HFFc6 (cell line): Measurements from ENCODE around the gene CHCHD6. TPM values are rescaled to one million over a fixed set of nuclear protein-coding genes. Genes with fewer than 3 reads are reported as not detected.

Experiments used
- DNase-seq: peaks from one replicate; pipeline ENCODE4 v3.0.0-alpha.2; 2018
- H3K27ac Mint-ChIP-seq: 2 replicates; pipeline ENCODE4 v1.8.0; 2020; ENCODE audit warnings: mild to moderate bottlenecking, mixed read lengths
- H3K27me3 Mint-ChIP-seq: 2 replicates; pipeline ENCODE4 v1.8.0; 2021; ENCODE audit warnings: mild to moderate bottlenecking, moderate library complexity, mixed read lengths; ENCODE audit not compliant: insufficient read depth
- H3K36me3 Mint-ChIP-seq: 2 replicates; pipeline ENCODE4 v1.8.0; 2021; ENCODE audit warnings: low read depth, mixed read lengths
- H3K4me1 Mint-ChIP-seq: 2 replicates; pipeline ENCODE4 v1.8.0; 2020; ENCODE audit warnings: low read depth, mixed read lengths
- H3K4me3 Mint-ChIP-seq: 2 replicates; pipeline ENCODE4 v1.8.0; 2020; ENCODE audit warnings: mild to moderate bottlenecking, moderate library complexity, mixed read lengths
- H3K9me3 Mint-ChIP-seq: 2 replicates; pipeline ENCODE4 v1.8.0; 2020; ENCODE audit warnings: mild to moderate bottlenecking, mixed read lengths
- total RNA-seq, 6 experiments: library from RNA; stranded (reverse); fragmentation: NEBNext Ultra II Directional; extraction: Animal tissue kit (Norgen Biotek cat#: 25700); gene quantifications; 2 replicates in 1 of 6; 3 replicates in 5 of 6; pipeline ENCODE4 v1.2.3, GENCODE V29; 2021
- TF ChIP-seq, protein P1 (sequence below): fragments of 200-600 bp; sonication (generic); IDR thresholded peaks from 2 replicates; pipeline ENCODE4 v1.5.0; 2021; ENCODE audit warnings: antibody characterized with exemption, mild to moderate bottlenecking

The CHCHD6 gene
- total RNA-seq, 6 experiments from 2014 or later, result 18.6 to 22.9 (median 19.9) TPM

DNA sequence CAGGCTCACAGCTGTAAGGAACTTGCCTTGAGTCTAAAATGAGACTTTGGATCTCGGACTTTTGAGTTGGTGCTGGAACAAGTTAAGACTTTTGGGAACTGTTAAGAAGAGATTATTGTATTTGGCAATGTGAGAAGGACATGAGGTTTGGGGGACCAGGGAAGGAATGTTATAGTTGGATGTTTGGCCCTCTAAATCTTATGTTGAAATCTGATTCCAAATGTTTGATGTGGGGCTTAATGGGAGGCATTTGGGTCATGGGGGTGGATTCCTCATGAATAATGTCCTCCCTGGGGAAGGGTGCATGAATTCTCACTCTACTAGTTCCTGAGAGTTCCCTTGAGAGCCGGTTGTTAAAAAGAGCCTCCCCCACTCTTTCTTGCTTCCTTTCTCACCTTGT, 18.5 kb upstream of the CHCHD6 start:
- Mint-ChIP-seq H3K4me3 (no peak overlapping the region), H3K4me1 (peaks cover 28% of the 10 kb centered on the region), H3K27ac (no peak overlapping the region), H3K27me3 (peaks cover 16% of the 10 kb centered on the region), H3K9me3 (no peaks in the 10 kb centered on the region), H3K36me3 (no peaks in the 10 kb centered on the region)
- no peak for DNase-seq
- TF ChIP-seq, protein P1, sequence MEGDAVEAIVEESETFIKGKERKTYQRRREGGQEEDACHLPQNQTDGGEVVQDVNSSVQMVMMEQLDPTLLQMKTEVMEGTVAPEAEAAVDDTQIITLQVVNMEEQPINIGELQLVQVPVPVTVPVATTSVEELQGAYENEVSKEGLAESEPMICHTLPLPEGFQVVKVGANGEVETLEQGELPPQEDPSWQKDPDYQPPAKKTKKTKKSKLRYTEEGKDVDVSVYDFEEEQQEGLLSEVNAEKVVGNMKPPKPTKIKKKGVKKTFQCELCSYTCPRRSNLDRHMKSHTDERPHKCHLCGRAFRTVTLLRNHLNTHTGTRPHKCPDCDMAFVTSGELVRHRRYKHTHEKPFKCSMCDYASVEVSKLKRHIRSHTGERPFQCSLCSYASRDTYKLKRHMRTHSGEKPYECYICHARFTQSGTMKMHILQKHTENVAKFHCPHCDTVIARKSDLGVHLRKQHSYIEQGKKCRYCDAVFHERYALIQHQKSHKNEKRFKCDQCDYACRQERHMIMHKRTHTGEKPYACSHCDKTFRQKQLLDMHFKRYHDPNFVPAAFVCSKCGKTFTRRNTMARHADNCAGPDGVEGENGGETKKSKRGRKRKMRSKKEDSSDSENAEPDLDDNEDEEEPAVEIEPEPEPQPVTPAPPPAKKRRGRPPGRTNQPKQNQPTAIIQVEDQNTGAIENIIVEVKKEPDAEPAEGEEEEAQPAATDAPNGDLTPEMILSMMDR, result no peak

DNA sequence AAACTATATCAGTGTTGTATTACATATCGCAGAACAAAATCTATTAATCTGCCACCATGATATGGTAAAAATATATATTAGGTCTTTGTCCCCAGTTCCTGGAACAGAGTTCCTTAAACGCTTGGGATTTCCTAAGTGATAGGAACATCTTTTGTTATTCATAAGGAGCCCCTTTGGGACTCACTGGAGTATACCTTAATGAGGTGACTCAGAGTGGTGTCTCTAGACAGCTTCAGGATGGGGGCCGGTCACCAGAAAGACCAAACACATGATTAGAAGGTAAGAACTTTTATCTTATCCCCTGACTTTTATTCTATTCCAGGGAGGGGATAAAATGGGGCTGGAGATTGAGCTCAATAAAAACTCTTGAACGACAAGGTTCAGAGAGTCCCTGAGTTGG, 12.3 kb upstream of the CHCHD6 start:
- no peak overlapping the region for H3K4me3 Mint-ChIP-seq
- H3K27me3 Mint-ChIP-seq, result peaks cover 45% of the 10 kb centered on the region
- TF ChIP-seq, protein P1, result no peak
- H3K9me3 Mint-ChIP-seq, result no peaks in the 10 kb centered on the region
- H3K4me1 Mint-ChIP-seq, result no peaks in the 10 kb centered on the region
- no peak overlapping the region for H3K27ac Mint-ChIP-seq
- H3K36me3 Mint-ChIP-seq, result no peaks in the 10 kb centered on the region
- no peak for DNase-seq

DNA sequence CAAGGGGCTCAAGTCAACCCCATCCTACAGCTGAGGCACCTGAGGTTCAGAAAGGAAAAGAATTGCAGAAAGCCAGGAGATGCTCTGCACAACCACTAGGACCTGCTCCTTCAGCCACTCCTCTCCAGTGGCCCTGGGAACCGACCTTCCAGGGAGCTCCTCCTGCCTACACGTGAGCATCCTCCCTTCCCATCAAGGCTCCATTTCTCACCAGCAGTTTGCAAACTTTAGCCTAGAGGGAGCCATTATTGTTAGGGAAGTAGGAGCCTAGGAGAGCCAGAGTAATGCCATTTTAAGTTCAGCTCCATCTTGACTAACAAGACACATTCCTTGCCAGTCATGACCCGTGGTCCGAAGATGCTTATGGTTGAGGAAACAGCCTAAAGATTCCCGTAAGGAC, 11.2 kb upstream of the CHCHD6 start:
- no peaks in the 10 kb centered on the region for H3K9me3 Mint-ChIP-seq
- no peak overlapping the region for H3K27ac Mint-ChIP-seq
- H3K27me3 Mint-ChIP-seq, result peaks cover 49% of the 10 kb centered on the region
- H3K4me3 Mint-ChIP-seq, result no peak overlapping the region
- H3K36me3 Mint-ChIP-seq, result no peaks in the 10 kb centered on the region
- no peak for DNase-seq
- TF ChIP-seq, protein P1, result no peak
- H3K4me1 Mint-ChIP-seq, result no peaks in the 10 kb centered on the region

DNA sequence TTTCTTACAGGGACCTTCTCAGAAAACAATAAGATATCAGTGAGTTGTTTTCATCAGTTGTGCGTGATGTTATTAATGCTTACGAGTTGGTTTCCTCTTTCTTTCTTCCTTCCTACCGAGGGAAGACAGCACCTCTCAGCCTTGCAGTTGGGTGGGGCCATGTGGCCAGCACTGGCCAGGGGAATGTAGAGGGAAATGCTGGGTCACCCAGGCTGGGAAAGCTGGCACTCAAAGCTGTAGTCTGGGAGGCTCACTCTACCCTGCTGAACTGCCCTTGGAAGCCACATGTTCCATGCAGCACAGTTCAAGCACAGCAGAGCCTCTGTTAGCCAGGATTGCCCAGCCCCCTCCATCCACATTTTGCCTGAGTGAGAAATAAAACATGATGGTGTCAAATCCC, 10.1 kb upstream of the CHCHD6 start:
- no peaks in the 10 kb centered on the region for H3K9me3 Mint-ChIP-seq
- no peak overlapping the region for H3K27ac Mint-ChIP-seq

DNA sequence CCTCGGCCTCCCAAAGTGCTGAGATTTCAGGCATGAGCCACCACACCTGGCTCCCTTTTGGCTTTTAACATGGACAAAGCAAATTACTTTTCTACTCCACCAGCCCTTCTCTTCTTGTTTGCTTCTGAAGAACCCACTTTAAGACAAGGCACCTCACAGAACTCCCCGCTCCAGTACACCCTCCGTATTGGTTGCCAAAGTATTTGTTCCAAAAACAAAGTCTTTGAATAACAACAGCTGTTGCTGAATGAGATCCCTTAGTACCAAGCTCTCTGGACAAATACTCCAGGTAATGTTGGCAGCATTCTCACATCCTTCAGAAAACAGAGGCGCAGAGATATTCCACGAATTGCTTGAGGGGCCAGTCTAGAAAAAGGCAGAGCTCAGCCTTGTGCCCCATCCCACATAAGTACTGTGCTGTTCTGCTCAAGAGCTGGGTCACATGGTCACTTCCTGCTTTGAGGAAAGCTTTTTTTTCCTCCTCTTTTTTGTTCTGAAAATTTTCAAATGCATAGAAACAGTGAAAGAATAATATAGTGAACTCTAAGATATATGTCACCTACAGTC, 7.3 kb upstream of the CHCHD6 start:
- no peaks in the 10 kb centered on the region for H3K4me1 Mint-ChIP-seq
- no peak for DNase-seq
- H3K27ac Mint-ChIP-seq, result no peak overlapping the region
- no peak overlapping the region for H3K4me3 Mint-ChIP-seq
- TF ChIP-seq, protein P1, result no peak
- H3K9me3 Mint-ChIP-seq, result peaks cover 7% of the 10 kb centered on the region
- H3K27me3 Mint-ChIP-seq, result peaks cover 49% of the 10 kb centered on the region
- H3K36me3 Mint-ChIP-seq, result 0 out of 2 replicates have a peak, but pooled peaks cover 5% of the 10 kb centered on the region

More for the DNA sequence above, 10.1 kb upstream of the CHCHD6 start:
- TF ChIP-seq, protein P1, result no peak
- DNase-seq, result no peak
- H3K36me3 Mint-ChIP-seq, result no peaks in the 10 kb centered on the region
- no peak overlapping the region for H3K4me3 Mint-ChIP-seq
- peaks cover 51% of the 10 kb centered on the region for H3K27me3 Mint-ChIP-seq
- no peaks in the 10 kb centered on the region for H3K4me1 Mint-ChIP-seq
